Transverse colon (tissue), 4 donors: ENCODE measurements around the gene ABLIM2. TPM values are rescaled to one million over a fixed set of nuclear protein-coding genes. Genes with fewer than 3 reads are reported as not detected.

ENCODE experiments used
- DNase-seq: peaks from one replicate; pipeline ENCODE4 v3.0.0-alpha.2; 2019
- H3K27ac ChIP-seq, 4 donors: fragments of 200-600 bp; sonication (generic); 2 replicates each; pipeline ENCODE4 v1.5.1; 2016 to 2018; ENCODE audit warnings: inconsistent platforms in 4 of 4
- H3K27me3 ChIP-seq: fragments of 200-600 bp; sonication (generic); 2 replicates; pipeline ENCODE4 v1.5.1; 2017; ENCODE audit warnings: inconsistent platforms
- H3K36me3 ChIP-seq, 4 donors: fragments of 200-600 bp; sonication (generic); 2 replicates each; pipeline ENCODE4 v1.5.1; 2017 to 2019; ENCODE audit warnings: inconsistent platforms in 4 of 4
- H3K4me1 ChIP-seq, 4 donors: fragments of 200-600 bp; sonication (generic); 2 replicates each; pipeline ENCODE4 v1.5.1; 2017 to 2020; ENCODE audit warnings: inconsistent platforms in 4 of 4
- H3K4me3 ChIP-seq, 4 donors: fragments of 200-600 bp; sonication (generic); 1 replicate in 1 of 4; 2 replicates in 3 of 4; pipeline versions ENCODE4 v1.5.1 to v1.6.1; 2017 to 2019; ENCODE audit warnings: inconsistent platforms in 4 of 4
- H3K9me3 ChIP-seq, 2 donors: fragments of 200-600 bp; sonication (generic); 2 replicates each; pipeline ENCODE4 v1.5.1; 2017 to 2019; ENCODE audit warnings: inconsistent platforms in 2 of 2
- EP300 ChIP-seq: sonication (generic); formaldehyde crosslinking; IDR thresholded peaks from one replicate; pipeline ENCODE4 v1.6.1; 2017; ENCODE audit warnings: antibody characterized with exemption, low read depth
- POLR2A ChIP-seq: fragments of 450-650 bp; IDR thresholded peaks from one replicate; pipeline ENCODE4 v1.6.1; 2016; ENCODE audit warnings: antibody characterized with exemption, mild to moderate bottlenecking, moderate library complexity
- POLR2AphosphoS5 ChIP-seq, 3 donors: sonication (generic); formaldehyde crosslinking; IDR thresholded peaks; one replicate each; pipeline ENCODE4 v1.6.1; 2016; ENCODE audit warnings: antibody characterized with exemption in 3 of 3
- WGBS, 2 donors: methylation state at CpG; one replicate each; pipeline ENCODE4 v1.1.5; 2018; ENCODE audit warnings: low coverage in 1 of 2; 5-methylcytosine and 5-hydroxymethylcytosine counted together
- in situ Hi-C, 4 donors: fragments of 200-750 bp; cut with MboI; loops; one replicate each; pipeline versions ENCODE4 v1.15.0 to v1.15.1; 2017; ENCODE audit warnings: low sequenced_read_pairs in 3 of 4, low pct_ligation_motif_present in 1 of 4, low pct_unique_long_range_greater_than_20kb in 1 of 4
- intact Hi-C: fragments of 100-400 bp; cut with DNase I; formaldehyde crosslinking; loops from one replicate; pipeline ENCODE4 v1.15.1; 2023; ENCODE audit warnings: low total_unique reads
- total RNA-seq, 4 donors: library from RNA; depleted of rRNA; stranded (reverse); fragments of >200 nt; gene quantifications; one replicate each; pipeline ENCODE4 v1.1.0, GENCODE V29; 2016
- TF ChIP-seq, protein P1 (sequence below), 5 experiments: fragments of 200-600 bp in 3 of 5; fragments of 450-650 bp in 2 of 5; sonication (generic) in 3 of 5; IDR thresholded peaks; 1 replicate in 2 of 5; 2 replicates in 3 of 5; pipeline ENCODE4 v1.5.1; 2016 to 2017; ENCODE audit warnings: antibody characterized with exemption in 5 of 5, inconsistent platforms in 3 of 5, mild to moderate bottlenecking in 2 of 5, moderate library complexity in 1 of 5

ABLIM2 gene
- total RNA-seq, 4 donors from 2014 or later = 3.2 to 58.4 (median 14.2) TPM

DNA sequence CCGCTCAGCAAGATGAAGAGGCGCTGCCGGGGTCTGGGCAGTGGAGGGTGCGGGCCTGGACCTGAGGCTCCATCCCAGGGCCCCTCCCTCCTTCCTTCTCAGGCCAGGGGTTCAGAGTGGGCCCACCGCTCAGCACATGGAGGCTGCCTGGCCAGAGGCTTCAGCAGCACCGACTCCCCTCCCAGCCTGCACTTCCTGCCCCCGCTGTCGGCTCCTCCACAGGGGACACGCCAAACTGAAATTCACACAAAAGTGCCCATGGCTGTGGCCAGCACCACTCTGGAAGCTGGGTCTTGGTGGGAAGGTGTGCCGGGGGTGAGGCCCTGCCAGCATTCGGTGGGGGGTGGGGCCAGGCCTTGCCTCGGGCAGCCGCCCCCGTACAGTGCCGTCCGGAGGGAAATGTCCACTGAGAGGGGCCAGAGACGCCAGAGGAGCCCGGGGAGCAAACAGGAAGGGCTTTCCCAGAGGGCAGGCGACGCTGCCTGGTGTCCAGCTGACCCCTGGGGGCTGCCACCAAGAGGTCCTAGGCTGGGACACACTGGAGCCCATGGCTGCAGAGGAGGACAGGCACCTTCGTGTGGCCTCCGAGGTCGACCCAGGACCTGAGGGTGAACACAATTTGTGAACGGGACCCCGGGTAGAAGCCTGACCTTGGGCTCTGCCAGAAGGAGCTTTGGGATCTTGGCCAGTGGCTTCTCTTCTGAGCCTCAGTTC, 134.4 kb downstream of the ABLIM2 start:
- Histone ChIP-seq H3K27ac (no peak overlapping the region), H3K4me3 (no peak overlapping the region), H3K4me1 (peaks cover 0 to 8% (median 2%) of the 10 kb centered on the region in 4 donors), H3K27me3 (no peaks in the 10 kb centered on the region), H3K36me3 (no peaks in the 10 kb centered on the region), H3K9me3 (no peaks in the 10 kb centered on the region)
- intact Hi-C loops = no loop called here
- WGBS, 2 donors = 83% methylated on average over 25 of the region's 25 CpGs; no CpG with 5 or more reads in 1 of the 2 donors
- in situ Hi-C loops = no loop called here
- TF ChIP-seq, protein P1, sequence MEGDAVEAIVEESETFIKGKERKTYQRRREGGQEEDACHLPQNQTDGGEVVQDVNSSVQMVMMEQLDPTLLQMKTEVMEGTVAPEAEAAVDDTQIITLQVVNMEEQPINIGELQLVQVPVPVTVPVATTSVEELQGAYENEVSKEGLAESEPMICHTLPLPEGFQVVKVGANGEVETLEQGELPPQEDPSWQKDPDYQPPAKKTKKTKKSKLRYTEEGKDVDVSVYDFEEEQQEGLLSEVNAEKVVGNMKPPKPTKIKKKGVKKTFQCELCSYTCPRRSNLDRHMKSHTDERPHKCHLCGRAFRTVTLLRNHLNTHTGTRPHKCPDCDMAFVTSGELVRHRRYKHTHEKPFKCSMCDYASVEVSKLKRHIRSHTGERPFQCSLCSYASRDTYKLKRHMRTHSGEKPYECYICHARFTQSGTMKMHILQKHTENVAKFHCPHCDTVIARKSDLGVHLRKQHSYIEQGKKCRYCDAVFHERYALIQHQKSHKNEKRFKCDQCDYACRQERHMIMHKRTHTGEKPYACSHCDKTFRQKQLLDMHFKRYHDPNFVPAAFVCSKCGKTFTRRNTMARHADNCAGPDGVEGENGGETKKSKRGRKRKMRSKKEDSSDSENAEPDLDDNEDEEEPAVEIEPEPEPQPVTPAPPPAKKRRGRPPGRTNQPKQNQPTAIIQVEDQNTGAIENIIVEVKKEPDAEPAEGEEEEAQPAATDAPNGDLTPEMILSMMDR (IDR thresholded peaks at IDR 0.05) = no peak
- DNase-seq = no peak

DNA sequence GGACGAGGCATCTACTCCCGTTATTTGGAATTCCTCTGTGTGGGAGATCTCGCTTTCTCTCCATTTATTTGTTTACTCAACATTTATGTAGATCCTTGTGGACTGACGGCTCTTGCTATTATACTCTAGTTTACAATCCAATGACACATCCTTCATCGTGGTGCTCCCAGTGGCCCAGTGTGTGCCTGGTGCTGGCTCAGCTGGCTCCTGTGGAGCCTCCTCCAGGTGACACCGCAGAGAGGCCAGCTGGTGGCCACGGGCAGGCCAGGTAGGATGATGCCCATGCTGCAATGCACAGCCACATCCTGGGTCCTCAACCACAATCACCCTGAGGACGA, 134.9 kb downstream of the ABLIM2 start:
- no peak overlapping the region for H3K4me3 ChIP-seq
- no peak overlapping the region for H3K27ac ChIP-seq
- no peaks in the 10 kb centered on the region for H3K9me3 ChIP-seq
- intact Hi-C loops (no loop called here), in situ Hi-C loops (no loop called here)
- H3K4me1 ChIP-seq = peaks cover 0 to 8% (median 2%) of the 10 kb centered on the region in 4 donors
- DNase-seq = no peak
- 37 to 75% methylated on average over 4 to 8 of the region's 8 CpGs for WGBS, 2 donors
- TF ChIP-seq EP300 (no peak), POLR2AphosphoS5 (IDR thresholded peaks at IDR 0.05) (no peak), POLR2A (no peak)
- TF ChIP-seq, protein P1 (IDR thresholded peaks at IDR 0.05) = no peak
- H3K36me3 ChIP-seq = no peaks in the 10 kb centered on the region
- H3K27me3 ChIP-seq = no peaks in the 10 kb centered on the region

DNA sequence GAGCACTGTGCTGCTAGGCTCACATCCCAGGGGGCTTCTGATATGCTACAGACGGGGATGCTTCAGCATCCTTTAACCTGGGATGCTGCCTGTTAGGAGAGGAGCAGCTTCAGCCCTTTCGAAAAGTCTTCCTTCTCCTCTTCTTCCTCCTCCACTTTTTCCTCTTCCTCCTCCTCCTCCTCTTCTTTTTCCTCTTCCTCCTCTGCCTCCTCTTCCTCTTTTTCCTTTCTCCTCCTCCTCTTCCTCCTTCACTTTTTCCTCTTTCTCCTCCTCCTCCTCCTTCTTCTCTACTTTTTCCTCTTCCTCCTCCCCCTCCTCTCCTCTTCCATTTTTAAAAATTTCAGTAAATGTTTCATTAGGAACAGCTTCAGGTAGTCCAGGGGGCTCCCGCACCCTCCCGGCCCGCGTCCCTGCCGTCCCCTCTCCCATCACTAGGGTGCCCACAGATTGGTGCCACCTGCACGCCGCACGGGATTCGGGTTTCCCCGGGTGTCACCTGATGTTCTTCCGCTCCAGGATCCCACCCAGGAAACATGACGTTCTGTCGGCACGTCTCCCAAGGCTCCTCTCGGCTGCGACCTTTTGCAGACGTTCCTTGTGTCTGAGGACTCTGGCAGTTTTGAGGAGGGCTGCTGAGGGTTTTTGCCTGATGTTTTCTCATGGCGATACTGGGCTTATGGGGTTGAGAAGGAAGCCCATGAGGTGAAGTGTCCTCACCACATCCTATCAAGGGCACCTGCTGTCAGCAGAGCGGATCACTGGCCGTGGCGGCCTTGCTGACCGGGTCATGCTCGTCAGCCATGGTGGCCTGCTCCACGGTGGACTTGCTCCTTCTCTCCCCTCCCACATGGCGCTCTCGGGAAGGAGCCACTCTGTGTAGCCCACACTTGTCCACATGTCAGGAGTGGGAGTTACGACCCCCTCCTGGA, 135.6 kb downstream of the ABLIM2 start:
- in situ Hi-C loops = no loop called here

DNA sequence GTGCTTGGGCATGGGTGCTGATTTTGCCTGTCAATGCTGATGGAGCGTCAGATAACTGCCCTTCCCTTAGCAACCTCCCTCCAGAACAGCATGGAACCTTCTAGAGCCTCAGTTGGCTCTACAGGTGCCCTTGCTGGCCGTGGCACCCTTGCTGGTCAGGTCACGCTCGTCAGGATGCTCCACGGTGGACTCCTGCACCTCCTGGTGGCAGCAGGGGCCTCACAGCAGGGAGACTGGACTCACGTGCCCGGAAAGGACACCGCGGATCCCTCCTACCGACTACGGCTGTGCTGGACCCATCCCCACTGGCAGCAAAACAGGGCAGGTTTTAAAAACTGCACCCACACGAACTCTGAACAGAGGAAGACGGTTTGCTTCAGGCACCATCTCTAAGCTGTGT, 136.8 kb downstream of the ABLIM2 start:
- no peak overlapping the region for H3K27ac ChIP-seq
- DNase-seq = no peak
- H3K4me1 ChIP-seq = peaks cover 0 to 8% (median 2%) of the 10 kb centered on the region in 4 donors
- in situ Hi-C loops (no loop called here), intact Hi-C loops (no loop called here)
- no peaks in the 10 kb centered on the region for H3K9me3 ChIP-seq
- WGBS, 2 donors = 68% methylated on average over 13 of the region's 13 CpGs; no CpG with 5 or more reads in 1 of the 2 donors
- H3K36me3 ChIP-seq = no peaks in the 10 kb centered on the region
- no peaks in the 10 kb centered on the region for H3K27me3 ChIP-seq
- TF ChIP-seq EP300 = no peak
- TF ChIP-seq, protein P1 (IDR thresholded peaks at IDR 0.05) = no peak
- no peak for TF ChIP-seq POLR2A
- TF ChIP-seq POLR2AphosphoS5 (IDR thresholded peaks at IDR 0.05) = no peak
- H3K4me3 ChIP-seq = no peak overlapping the region

More for the DNA sequence above, 135.6 kb downstream of the ABLIM2 start:
- Histone ChIP-seq H3K9me3 (no peaks in the 10 kb centered on the region), H3K27ac (no peak overlapping the region), H3K36me3 (no peaks in the 10 kb centered on the region), H3K4me3 (no peak overlapping the region), H3K4me1 (peaks cover 0 to 8% (median 2%) of the 10 kb centered on the region in 4 donors), H3K27me3 (no peaks in the 10 kb centered on the region)
- TF ChIP-seq POLR2A (no peak), EP300 (no peak), POLR2AphosphoS5 (IDR thresholded peaks at IDR 0.05) (no peak)
- TF ChIP-seq, protein P1 (IDR thresholded peaks at IDR 0.05) = no peak
- no peak for DNase-seq
- intact Hi-C loops = no loop called here
- WGBS, 2 donors = 92 to 93% methylated on average over 8 to 29 of the region's 29 CpGs
